OCI-LY3 (cell line): ENCODE measurements around the gene TBKBP1.

ENCODE experiments used
- H2AFZ ChIP-seq: fragments of 200-600, 300-600 bp; shearing (Covaris generic); 2 replicates; pipeline ENCODE4 v1.6.0; 2014; ENCODE audit warnings: antibody characterized with exemption, low read depth, low read length
- H3K27ac ChIP-seq: fragments of 200-600, 300-600 bp; sonication (generic); 2 replicates; pipeline ENCODE4 v1.5.1; 2014; ENCODE audit warnings: mild to moderate bottlenecking, low read length, moderate library complexity, mixed read lengths
- H3K27me3 ChIP-seq: fragments of 200-600, 300-600 bp; sonication (generic); 2 replicates; pipeline ENCODE4 v1.6.1; 2014; ENCODE audit warnings: low read depth, low read length, mixed read lengths
- H3K36me3 ChIP-seq: fragments of 200-600, 300-600 bp; sonication (generic); replicated peaks from 2 replicates; pipeline ENCODE3; 2014; ENCODE audit warnings: low read depth, low read length, mixed read lengths
- H3K4me1 ChIP-seq: fragments of 300-600, 200-600 bp; sonication (generic); 2 replicates; pipeline ENCODE4 v1.6.1; 2014; ENCODE audit warnings: low read length, mixed read lengths
- H3K4me2 ChIP-seq: fragments of 200-600, 300-600 bp; sonication (generic); 2 replicates; pipeline ENCODE4 v1.6.1; 2014; ENCODE audit warnings: low read length, mixed read lengths
- H3K4me3 ChIP-seq: fragments of 300-600, 200-600 bp; sonication (generic); 2 replicates; pipeline ENCODE4 v1.5.1; 2014; ENCODE audit warnings: antibody characterized with exemption, mild to moderate bottlenecking, low read length, moderate library complexity
- H3K79me2 ChIP-seq: fragments of 300-600, 200-600 bp; shearing (Covaris generic); 2 replicates; pipeline ENCODE4 v1.6.1; 2014; ENCODE audit warnings: mild to moderate bottlenecking, low read length, mixed read lengths
- H3K9ac ChIP-seq: fragments of 300-600, 200-600 bp; shearing (Covaris generic); 2 replicates; pipeline ENCODE4 v1.6.0; 2014; ENCODE audit warnings: mild to moderate bottlenecking, low read length, moderate library complexity
- H3K9me3 ChIP-seq: fragments of 200-600, 300-600 bp; shearing (Covaris generic); 2 replicates; pipeline ENCODE4 v1.6.1; 2014; ENCODE audit warnings: low read length, mixed read lengths; ENCODE audit not compliant: insufficient read depth
- H4K20me1 ChIP-seq: fragments of 200-600, 300-600 bp; sonication (generic); 2 replicates; pipeline ENCODE4 v1.6.1; 2016; ENCODE audit warnings: low read length, mixed read lengths; ENCODE audit not compliant: insufficient read depth
- EZH2phosphoT487 ChIP-seq: fragments of 200-600 bp; shearing (Covaris generic); IDR thresholded peaks from 2 replicates; pipeline ENCODE4 v1.6.1; 2018; ENCODE audit warnings: antibody characterized with exemption, mixed run types, low read depth
- TF ChIP-seq, protein P1 (sequence below): fragments of 200-600, 300-600 bp; sonication (generic); IDR thresholded peaks from 2 replicates; pipeline ENCODE4 v1.5.1; 2014; ENCODE audit warnings: antibody characterized with exemption, low read length, low read depth

TBKBP1 gene

DNA sequence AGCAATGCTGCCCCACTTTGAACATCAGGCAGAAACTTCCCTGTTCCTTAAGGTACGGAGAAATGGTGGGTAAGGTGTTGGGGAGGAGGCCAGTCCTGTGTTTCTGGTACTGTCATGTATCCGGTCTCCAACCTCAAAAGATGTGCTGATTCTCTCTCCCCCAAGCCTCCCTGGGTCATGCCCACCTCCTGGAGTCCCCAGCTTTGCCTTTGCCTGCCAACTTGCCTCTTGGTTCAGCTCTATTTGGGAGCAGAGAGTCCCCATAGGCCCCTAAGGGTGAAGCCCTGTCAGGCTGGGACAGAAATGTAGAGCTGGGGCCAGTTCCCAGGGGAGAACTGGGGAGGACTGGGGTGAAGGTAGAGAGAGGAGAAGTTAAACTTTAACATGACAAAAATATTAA is 37.4 kb downstream of the TBKBP1 start:
- H3K9me3 ChIP-seq = no peaks in the 10 kb centered on the region

DNA sequence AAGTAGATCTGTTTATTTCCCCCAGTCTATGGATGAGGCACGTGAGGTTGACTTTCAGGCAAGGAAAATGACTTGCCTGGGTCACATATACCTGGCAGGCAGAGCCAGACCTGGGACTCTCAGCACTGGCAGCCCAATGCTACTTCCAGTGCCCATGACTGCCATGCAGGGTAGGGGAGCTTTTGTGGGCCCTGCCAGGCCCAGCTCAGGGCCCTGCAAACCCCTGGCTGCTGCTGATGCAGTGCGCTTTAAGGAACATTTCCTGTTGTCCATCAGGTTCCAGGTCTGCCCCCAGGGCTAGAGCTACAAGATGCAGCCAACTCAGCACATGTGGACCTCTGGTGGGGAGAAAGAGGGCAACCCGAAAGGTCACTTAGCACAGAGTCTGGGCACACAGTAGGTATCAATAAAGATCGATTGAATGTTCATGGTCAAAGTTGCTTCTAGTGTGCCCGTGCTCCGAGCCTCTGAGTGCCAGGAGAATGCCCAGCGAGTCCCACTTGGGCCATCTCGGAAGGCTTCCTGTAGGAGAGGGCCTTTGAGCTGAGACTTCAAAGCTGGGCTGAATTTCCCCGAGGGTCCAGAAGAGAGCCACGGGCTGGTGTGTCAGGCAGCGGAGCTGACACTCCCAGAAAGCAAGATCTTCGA is 38.6 kb downstream of the TBKBP1 start:
- H3K9me3 ChIP-seq = no peaks in the 10 kb centered on the region
- no peak overlapping the region for H3K9ac ChIP-seq
- H4K20me1 ChIP-seq = no peaks in the 10 kb centered on the region
- H3K4me1 ChIP-seq = peaks cover 10% of the 10 kb centered on the region
- no peak overlapping the region for H2AFZ ChIP-seq
- TF ChIP-seq, protein P1, sequence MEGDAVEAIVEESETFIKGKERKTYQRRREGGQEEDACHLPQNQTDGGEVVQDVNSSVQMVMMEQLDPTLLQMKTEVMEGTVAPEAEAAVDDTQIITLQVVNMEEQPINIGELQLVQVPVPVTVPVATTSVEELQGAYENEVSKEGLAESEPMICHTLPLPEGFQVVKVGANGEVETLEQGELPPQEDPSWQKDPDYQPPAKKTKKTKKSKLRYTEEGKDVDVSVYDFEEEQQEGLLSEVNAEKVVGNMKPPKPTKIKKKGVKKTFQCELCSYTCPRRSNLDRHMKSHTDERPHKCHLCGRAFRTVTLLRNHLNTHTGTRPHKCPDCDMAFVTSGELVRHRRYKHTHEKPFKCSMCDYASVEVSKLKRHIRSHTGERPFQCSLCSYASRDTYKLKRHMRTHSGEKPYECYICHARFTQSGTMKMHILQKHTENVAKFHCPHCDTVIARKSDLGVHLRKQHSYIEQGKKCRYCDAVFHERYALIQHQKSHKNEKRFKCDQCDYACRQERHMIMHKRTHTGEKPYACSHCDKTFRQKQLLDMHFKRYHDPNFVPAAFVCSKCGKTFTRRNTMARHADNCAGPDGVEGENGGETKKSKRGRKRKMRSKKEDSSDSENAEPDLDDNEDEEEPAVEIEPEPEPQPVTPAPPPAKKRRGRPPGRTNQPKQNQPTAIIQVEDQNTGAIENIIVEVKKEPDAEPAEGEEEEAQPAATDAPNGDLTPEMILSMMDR = no peak
- TF ChIP-seq EZH2phosphoT487 = peak; percentile 63; the same call in 1 of the 2 replicates
- no peak overlapping the region for H3K27ac ChIP-seq
- peaks cover 56% of the 10 kb centered on the region for H3K27me3 ChIP-seq
- H3K36me3 ChIP-seq = no peaks in the 10 kb centered on the region
- peak overlapping the region; percentile 7; the same call in 1 of the 2 replicates for H3K4me2 ChIP-seq
- H3K79me2 ChIP-seq = no peaks in the 10 kb centered on the region
- no peak overlapping the region for H3K4me3 ChIP-seq

More for the DNA sequence above, 37.4 kb downstream of the TBKBP1 start:
- no peaks in the 10 kb centered on the region for H3K36me3 ChIP-seq
- peaks cover 10% of the 10 kb centered on the region for H3K4me1 ChIP-seq
- no peaks in the 10 kb centered on the region for H4K20me1 ChIP-seq
- no peak overlapping the region for H2AFZ ChIP-seq
- TF ChIP-seq, protein P1 = no peak
- no peak for TF ChIP-seq EZH2phosphoT487
- peaks cover 65% of the 10 kb centered on the region for H3K27me3 ChIP-seq
- no peak overlapping the region for H3K4me3 ChIP-seq
- H3K27ac ChIP-seq = no peak overlapping the region
- H3K79me2 ChIP-seq = no peaks in the 10 kb centered on the region
- no peak overlapping the region for H3K4me2 ChIP-seq
- H3K9ac ChIP-seq = no peak overlapping the region

DNA sequence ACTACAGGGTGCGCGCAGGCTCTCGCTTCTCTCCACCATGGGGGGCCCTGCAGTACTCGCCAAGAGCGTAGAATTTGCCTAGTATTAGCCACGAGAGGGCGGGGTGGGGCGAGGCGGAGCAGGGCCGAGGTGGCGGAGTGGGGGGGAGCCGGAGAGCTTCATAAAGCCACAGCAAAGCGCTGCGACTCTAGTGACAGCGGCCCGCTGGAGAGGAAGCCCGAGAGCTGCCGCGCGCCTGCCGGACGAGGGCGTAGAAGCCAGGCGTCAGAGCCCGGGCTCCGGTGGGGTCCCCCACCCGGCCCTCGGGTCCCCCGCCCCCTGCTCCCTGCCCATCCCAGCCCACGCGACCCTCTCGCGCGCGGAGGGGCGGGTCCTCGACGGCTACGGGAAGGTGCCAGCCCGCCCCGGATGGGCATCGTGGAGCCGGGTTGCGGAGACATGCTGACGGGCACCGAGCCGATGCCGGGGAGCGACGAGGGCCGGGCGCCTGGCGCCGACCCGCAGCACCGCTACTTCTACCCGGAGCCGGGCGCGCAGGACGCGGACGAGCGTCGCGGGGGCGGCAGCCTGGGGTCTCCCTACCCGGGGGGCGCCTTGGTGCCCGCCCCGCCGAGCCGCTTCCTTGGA is 39.2 kb downstream of the TBKBP1 start, which contains the start of gene TBX21:
Gene TBX21 (plus strand): TSS at position 190 of the 627 bp plus-strand sequence. CDS start 219 bp downstream, at position 409.
- peak within 1 kb of the TSS; percentile 7; the same call in 1 of the 2 replicates for H3K4me2 ChIP-seq
- H3K9ac ChIP-seq = no peak within 1 kb of the TSS
- TF ChIP-seq, protein P1 = peak; percentile 7; the same call in 1 of the 2 replicates
- TF ChIP-seq EZH2phosphoT487 = no peak
- peaks cover 51% of the 10 kb centered on the region for H3K27me3 ChIP-seq
- H3K4me3 ChIP-seq = no peak within 1 kb of the TSS
- no peaks in the 10 kb centered on the region for H3K9me3 ChIP-seq
- H3K36me3 ChIP-seq = no peaks in the 10 kb centered on the region
- H3K79me2 ChIP-seq = no peaks in the 10 kb centered on the region
- no peak within 1 kb of the TSS for H2AFZ ChIP-seq
- H4K20me1 ChIP-seq = no peaks in the 10 kb centered on the region
- H3K4me1 ChIP-seq = peaks cover 10% of the 10 kb centered on the region
- H3K27ac ChIP-seq = no peak within 1 kb of the TSS

DNA sequence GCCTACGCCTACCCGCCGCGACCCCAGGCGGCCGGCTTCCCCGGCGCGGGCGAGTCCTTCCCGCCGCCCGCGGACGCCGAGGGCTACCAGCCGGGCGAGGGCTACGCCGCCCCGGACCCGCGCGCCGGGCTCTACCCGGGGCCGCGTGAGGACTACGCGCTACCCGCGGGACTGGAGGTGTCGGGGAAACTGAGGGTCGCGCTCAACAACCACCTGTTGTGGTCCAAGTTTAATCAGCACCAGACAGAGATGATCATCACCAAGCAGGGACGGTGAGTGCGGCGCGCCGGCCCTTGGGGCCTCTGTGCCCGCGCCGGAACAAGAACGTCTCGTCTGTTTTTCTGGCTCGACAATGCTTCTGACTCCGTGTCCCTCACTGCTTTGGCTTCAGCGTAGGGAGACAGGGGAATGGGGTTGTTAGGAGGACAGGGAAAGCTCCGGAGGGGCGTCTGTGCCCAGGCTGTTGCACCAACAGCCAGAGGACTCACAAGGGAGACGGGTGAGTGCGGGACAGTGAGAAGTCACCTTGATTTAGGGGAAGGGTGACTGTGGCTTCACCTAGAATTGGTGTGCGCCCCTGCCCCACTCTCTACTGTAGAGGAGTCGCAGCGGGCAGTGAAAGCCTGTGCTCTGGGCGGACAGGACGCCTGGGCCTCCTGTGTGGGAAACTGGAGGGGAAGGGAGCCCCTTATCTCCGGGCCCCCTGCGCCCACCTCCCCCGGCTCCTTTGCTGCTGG is 39.9 kb downstream of the TBKBP1 start:
- no peak overlapping the region for H2AFZ ChIP-seq
- no peak overlapping the region for H3K9ac ChIP-seq
- H3K4me1 ChIP-seq = peaks cover 11% of the 10 kb centered on the region
- H3K27me3 ChIP-seq = peaks cover 44% of the 10 kb centered on the region
- TF ChIP-seq, protein P1 = no peak
- TF ChIP-seq EZH2phosphoT487 = no peak
- no peak overlapping the region for H3K4me3 ChIP-seq
- H4K20me1 ChIP-seq = no peaks in the 10 kb centered on the region
- H3K4me2 ChIP-seq = no peak overlapping the region
- H3K79me2 ChIP-seq = no peaks in the 10 kb centered on the region
- H3K27ac ChIP-seq = no peak overlapping the region
- no peaks in the 10 kb centered on the region for H3K36me3 ChIP-seq
- H3K9me3 ChIP-seq = no peaks in the 10 kb centered on the region
